Stimulated activated CD4-positive, alpha-beta T cell treated with anti-CD3 and anti-CD28 coated beads, Interleukin-12 subunit alpha, Interleukin-12 subunit beta, amount 100 ng/mL, for 48 hours (primary cell): ENCODE results near the gene TALDO1.

Experiments
- DNase-seq, 3 donors: peaks; one replicate each; pipeline ENCODE4 v3.0.0-alpha.2; 2020; ENCODE audit warnings: low read depth in 2 of 3, low spot score in 1 of 3

TALDO1 gene

DNA sequence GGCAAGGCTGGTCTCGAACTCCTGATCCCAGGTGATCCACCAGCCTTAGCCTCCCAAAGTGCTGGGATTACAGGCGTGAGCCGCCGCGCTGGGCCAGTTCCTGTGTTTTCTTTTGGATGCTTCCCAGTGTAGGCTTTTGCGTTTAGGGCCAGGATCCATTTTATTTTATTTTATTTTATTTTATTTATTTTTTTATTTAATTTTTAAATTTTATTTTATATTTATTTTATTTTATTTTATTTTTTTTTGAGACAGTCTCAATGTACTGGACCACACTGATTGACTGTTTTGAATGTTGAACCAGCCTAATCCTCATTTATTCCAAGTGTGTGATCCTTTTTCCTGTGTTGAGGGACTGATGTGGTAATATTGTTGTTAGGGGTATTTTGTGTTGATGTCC is 32.8 kb upstream of the TALDO1 start:
- DNase-seq = no peak

DNA sequence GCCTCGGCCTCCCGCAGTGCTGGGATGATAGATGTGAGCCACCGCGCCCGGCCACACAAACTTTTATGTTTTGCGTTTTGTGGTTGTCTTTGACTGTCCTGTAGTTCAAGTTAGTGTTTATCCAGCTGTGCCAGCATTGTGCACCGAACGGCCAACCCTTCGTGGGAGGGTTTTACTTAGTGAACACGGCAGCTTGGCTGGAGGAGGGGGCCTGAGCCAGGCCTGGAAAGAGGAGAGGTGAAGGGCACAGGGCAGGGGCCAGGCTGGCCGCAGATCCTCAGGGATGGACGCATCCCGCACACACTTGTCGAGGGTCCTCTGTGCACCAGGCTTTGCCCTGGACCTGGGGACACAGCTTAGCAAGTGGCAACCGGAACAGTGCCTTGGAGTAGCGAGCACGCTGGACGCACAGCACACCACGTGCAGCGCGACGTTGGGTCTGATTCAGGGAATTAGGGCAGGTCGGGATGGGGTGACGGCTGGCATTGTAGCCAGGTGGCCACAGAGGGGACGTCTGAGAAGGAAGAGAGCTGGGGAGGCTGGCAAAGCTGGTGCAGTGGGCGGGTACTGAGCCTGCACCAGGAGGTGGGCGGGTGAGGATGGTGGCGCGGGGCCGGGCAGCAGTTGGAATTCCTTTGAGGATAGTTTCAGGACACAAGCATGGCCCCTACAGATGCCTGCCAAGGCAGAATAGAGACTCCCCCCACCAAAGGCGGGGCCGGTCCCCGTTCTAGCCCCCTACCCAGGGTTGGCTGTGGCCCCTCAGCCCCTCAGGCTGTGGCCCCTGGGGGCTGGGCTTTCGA is 27.8 kb upstream of the TALDO1 start:
- DNase-seq = no peak

DNA sequence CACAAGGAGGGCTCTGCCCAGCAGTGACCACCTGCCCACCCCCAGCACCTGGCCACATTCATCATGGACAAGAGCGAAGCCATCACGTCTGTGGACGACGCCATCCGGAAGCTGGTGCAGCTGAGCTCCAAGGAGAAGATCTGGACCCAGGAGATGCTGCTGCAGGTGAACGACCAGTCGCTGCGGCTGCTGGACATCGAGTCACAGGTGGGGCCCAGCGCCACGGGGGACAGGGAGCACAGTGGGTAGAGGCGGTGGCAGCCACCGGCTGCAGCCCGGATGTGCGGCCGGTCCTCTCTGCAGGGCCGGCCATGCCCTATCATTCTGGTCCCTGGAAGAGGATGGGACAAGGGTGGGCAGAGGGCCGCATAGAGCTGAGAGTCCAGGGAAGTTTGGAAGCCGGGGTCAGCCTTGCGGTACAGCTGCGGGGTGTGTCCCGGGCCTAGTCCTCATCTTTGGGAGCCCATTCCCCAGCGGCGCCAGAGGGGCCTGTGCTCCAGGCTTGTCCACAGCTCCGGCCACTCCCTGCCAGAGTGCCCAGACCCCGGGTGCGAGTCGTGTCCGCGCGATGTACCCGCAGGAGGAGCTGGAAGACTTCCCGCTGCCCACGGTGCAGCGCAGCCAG is 27.1 kb upstream of the TALDO1 start:
- no peak for DNase-seq

DNA sequence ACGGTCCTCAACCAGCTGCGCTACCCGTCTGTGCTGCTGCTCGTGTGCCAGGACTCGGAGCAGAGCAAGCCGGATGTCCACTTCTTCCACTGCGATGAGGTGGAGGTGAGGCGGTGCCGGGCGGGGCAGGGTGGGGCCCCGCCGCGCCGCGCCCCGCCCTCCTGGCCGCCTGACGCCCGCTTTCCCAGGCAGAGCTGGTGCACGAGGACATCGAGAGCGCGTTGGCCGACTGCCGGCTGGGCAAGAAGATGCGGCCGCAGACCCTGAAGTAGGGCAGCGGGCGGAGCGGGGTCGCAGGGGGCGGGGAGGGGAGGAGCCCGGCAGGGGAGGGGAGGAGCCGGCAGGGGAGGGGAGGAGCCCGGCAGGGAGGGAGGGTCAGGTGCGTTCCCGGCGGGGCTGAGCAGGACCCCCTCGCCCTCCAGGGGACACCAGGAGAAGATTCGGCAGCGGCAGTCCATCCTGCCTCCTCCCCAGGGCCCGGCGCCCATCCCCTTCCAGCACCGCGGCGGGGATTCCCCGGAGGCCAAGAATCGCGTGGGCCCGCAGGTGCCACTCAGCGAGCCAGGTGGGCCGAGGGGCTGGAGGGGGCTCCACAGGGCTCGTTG is 26.5 kb upstream of the TALDO1 start:
- DNase-seq = peak in 1 of 3 donors; percentile 47

DNA sequence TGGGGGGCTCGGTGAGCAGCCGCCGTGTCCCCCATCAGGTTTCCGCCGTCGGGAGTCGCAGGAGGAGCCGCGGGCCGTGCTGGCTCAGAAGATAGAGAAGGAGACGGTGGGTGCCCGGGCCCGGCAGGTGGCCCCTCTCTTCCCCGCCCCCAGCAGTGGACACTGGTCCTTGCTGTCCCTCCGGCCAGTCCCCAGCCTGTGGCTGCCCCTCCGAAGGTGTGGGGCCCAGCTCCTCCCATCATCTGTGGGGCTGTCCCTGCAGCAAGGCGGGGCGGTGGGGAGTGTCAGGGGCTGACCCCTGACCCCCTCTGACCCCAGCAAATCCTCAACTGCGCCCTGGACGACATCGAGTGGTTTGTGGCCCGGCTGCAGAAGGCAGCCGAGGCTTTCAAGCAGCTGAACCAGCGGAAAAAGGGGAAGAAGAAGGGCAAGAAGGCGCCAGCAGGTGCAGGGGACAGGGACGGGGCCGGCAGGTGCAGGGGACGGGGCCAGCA is 26.0 kb upstream of the TALDO1 start:
- no peak for DNase-seq

DNA sequence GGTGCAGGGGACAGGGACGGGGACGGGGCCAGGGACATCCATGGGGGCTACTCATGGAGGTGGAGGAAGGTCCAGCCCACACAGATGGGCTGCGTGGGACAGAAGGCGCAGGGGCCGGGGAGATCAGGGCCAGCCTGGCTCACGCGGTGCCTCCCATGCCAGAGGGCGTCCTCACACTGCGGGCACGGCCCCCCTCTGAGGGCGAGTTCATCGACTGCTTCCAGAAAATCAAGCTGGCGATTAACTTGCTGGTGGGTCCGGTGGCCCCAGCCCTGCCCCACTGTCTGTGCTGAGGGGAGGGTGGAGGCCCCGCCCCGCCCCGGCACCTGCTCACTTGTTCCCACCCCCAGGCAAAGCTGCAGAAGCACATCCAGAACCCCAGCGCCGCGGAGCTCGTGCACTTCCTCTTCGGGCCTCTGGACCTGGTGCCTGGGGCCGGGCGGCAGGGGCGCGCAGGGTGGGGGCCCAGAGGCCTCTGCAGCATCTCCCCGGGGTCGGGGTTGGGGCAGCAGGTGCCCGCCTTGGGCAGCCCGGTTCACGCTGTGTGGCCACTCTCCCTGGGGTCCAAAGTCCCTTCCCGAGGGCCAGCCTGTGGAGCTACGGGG is 25.4 kb upstream of the TALDO1 start:
- DNase-seq = peak in 1 of 3 donors; percentile 38

DNA sequence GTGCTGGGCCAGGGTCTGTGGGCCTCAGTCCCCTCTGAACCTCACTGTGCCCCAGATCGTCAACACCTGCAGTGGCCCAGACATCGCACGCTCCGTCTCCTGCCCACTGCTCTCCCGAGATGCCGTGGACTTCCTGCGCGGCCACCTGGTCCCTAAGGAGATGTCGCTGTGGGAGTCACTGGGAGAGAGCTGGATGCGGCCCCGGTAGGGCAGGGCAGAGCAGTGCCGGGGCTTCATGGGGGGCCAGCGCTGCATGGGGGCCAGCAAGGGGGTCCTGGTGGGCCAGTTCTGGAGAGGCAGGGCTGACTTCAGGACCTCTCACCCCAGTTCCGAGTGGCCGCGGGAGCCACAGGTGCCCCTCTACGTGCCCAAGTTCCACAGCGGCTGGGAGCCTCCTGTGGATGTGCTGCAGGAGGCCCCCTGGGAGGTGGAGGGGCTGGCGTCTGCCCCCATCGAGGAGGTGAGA is 24.9 kb upstream of the TALDO1 start:
- no peak for DNase-seq

DNA sequence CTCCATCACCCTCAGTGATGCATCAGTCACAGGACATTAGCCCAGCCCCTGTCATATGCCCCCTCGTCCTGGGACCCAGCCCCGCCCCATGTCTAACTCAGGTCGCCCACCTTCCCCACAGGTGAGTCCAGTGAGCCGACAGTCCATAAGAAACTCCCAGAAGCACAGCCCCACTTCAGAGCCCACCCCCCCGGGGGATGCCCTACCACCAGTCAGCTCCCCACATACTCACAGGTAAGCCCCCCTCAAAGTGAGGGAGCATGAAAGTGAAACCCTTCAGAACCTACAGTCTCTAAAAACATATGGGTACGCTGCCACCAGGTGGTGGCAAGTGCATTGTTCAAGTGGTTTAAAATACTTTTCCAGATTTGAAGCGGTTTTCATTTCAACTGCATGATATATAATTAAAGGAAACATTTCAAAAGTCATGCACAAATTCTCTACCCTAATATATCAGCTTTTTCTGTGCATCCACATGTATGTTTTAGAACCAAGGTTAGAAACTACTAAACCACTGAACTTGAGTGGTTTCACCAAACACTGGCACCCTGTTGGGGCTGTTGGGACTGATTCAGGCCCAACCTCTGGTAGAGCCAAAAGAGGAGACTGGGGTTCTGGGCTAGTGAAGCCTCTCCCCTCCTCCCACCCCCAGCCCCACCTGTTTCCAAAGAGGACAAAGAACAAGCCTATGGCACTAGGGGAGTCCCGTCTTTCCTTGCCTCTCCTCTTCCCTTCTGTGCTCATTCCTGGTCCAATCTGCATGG is 24.0 kb upstream of the TALDO1 start:
- no peak for DNase-seq

DNA sequence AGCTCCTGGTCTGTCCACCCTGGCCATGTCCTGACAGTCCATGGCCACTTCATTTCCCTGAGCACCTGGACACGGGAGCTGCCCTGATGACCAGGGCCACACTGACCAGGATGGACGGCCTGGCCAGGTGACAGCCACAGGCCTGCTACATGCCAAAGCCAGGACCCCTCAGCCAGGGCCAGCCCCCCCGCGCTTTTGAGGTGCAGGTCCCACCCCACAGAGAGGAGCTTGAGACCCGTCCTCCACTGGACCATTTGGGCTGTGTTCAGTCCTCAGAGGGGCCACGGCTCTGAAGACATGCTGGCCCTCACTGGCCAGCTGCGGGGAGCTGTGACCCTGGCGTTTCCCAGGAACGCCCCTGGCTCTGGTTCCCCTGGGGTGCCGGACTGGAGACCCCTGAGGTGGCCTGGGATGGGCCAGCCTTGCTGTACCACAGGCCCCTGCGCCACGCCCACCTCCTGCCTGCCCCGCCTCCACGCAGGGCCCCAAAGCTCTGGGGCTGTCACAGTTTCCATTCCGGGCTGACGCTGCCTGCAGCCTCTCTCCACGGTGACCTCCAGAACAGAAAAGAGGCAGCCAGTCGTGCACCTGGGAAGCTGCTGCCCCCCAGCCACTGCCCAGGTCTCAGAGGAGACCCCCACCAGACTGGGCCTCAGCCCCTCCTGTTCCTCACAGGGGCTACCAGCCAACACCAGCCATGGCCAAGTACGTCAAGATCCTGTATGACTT is 23.1 kb upstream of the TALDO1 start:
- no peak for DNase-seq

DNA sequence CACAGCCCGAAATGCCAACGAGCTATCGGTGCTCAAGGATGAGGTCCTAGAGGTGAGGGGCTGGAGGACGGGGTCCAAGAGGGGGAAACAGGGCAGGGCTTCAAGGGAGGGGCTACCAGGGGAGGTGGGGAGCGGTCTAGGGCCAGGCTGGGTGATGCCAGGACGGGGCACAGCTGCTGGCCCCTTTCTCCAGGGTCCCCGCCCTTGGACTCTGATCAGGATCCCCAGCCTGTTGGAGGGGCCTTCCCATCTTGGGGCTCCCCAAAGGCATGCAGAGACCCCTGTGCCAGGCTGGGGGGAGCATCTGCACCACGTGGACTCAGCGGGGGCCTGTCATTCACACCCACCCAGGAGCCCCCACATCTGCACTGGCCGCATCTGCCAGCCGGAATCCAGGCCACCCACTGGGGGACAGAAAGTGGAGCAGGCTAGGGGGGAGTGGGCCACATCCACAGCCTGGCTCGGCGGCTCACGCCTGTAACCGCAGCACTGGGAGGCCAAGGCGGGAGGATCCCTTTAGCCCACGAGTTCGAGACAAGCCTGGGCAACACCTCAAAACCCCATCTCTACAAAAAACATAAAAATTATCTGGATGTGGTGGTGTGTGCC is 22.4 kb upstream of the TALDO1 start:
- DNase-seq = no peak

DNA sequence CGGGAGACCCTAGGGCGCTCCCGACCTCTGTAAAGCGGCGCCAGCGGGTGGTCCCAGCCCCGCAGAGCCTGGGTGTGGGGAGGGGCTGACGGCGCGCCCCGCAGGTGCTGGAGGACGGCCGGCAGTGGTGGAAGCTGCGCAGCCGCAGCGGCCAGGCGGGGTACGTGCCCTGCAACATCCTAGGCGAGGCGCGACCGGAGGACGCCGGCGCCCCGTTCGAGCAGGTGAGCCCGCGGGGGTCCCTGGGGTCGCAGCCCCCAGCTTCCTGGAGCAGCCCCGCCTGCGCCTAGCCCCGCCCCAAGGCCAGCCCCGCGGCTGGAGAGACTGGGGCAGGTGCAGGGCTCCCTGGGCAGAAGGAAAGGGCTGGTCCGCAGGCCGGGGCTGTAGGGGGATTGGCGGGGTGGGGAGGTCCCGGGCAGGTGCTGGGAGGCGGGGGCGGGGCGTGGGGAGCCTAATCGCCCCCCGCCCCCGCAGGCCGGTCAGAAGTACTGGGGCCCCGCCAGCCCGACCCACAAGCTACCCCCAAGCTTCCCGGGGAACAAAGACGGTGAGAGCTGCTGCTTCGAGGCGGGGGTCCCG is 21.6 kb upstream of the TALDO1 start:
- no peak for DNase-seq

DNA sequence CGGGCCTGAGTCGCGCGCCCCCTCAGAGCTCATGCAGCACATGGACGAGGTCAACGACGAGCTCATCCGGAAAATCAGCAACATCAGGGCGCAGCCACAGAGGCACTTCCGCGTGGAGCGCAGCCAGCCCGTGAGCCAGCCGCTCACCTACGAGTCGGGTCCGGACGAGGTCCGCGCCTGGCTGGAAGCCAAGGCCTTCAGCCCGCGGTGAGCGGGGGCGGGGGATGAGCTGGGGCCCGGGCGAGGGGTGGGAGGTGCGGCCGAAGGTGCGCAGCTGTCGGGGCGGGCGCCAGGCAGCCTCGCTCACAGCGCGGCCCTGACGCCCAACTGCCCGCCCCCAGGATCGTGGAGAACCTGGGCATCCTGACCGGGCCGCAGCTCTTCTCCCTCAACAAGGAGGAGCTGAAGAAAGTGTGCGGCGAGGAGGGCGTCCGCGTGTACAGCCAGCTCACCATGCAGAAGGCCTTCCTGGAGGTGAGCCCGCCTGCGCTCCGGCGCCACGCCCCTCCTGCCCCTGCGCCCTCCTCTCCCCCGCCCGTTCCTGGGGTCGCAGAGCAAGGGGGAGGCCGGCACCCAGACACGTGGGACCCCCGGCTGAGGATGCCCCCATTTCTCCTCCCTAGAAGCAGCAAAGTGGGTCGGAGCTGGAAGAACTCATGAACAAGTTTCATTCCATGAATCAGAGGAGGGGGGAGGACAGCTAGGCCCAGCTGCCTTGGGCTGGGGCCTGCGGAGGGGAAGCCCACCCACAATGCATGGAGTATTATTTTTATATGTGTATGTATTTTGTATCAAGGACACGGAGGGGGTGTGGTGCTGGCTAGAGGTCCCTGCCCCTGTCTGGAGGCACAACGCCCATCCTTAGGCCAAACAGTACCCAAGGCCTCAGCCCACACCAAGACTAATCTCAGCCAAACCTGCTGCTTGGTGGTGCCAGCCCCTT is 20.7 kb upstream of the TALDO1 start:
- peak in 1 of 3 donors; percentile 26 for DNase-seq

DNA sequence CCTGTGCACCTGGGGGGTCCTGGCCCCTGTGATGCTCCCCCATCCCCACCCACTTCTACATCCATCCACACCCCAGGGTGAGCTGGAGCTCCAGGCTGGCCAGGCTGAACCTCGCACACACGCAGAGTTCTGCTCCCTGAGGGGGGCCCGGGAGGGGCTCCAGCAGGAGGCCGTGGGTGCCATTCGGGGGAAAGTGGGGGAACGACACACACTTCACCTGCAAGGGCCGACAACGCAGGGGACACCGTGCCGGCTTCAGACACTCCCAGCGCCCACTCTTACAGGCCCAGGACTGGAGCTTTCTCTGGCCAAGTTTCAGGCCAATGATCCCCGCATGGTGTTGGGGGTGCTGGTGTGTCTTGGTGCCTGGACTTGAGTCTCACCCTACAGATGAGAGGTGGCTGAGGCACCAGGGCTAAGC is 20.0 kb upstream of the TALDO1 start:
- DNase-seq = no peak

DNA sequence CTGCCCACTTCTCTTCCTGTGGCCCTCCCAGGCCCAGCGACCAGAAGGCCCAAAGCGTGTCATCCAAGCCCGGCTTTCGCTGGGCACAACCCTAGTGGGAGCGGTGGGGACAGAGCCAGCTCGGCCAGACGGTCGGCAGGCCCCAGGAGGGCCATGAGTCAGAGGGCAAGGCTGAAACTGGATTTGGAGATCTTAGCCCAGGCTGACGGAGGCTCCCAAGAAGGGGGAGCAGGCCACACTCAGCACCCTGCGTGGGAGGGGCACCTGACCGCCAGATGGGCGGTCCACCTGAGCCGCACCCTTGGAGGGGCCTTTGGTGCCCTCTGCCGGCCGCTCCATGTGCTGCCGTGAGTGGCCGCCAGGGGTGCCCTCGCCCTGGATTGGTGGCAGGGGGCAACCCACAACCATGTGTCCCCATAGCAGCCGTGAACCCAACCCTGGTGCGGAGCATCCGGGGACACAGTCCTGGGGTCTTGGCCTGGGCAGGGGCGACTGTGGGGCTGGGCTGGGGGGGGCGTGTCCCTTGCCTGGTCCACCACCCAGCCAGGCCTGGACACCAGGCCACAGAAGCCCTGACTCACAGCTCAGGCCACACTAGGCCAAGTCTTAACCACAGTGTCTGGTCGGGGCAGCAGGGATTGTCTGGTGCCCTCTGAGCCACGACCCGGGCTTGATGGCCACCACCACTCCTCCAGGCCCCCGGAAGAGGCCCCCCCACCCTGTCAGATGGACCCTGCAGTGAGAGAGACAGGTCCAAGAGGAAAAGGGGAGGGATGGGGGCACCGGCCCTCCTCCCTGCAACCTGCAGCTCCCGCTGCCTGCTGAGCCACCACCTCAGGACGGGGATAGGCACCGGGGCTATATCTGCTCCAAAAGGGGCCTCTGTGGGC is 19.2 kb upstream of the TALDO1 start:
- peak; percentile 61 to 82 (median 76) for DNase-seq

DNA sequence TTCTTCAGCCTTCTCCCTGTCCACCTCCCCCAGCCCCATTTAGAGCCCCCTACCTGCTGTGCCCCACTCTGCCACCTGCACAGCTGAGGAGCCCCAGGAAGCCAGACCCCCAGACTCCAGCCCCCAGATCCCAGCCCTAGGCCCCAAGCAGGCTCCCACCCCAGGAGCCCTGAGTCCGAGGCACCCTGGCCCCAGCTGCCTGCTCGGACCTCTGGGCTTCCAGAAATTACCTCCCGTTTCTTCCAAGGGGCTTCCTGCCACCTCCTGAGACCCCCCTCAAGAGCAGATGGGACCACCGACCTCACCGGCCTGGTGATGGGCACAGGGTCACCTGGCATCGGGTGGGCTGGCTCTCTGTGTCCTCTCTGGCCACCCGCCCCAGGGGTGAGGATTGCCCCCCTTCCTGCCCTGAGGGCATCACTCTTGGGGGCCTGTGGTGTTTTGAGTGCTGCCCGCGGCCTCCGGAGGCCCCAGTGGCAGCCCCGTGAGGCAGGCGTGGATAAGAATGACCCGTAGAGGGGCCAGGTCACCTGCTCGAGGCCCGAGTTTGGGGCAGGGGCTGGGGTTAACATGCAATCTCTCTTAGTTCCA is 18.3 kb upstream of the TALDO1 start:
- no peak for DNase-seq

DNA sequence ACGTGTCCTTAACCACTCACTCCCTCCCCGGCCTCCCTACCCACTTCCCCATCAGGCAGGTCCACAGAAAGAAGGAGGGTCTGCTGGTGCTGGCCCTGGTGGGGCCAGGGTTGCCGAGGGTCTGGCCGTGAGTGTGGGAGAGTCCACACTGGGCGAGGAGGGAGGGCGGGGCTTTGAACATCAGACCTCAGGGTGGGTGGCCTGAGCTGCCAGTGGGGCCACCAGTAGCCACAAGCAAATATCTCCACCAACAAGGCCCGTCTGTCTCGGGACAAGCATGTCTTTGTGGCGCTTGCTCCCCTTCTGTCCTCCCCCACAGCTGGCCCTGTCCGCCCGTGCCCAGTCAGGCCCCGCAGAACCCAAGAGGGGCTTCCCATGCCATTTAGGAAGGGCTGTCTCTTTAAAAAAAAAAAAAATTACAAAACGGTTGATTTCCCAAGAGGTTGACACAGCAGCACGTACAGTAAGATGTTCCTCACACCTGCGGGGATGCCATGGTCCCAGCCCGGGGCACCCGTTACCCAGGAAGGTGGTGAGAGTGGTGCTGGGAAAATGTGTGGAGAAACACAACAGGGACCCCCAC is 17.7 kb upstream of the TALDO1 start:
- no peak for DNase-seq

DNA sequence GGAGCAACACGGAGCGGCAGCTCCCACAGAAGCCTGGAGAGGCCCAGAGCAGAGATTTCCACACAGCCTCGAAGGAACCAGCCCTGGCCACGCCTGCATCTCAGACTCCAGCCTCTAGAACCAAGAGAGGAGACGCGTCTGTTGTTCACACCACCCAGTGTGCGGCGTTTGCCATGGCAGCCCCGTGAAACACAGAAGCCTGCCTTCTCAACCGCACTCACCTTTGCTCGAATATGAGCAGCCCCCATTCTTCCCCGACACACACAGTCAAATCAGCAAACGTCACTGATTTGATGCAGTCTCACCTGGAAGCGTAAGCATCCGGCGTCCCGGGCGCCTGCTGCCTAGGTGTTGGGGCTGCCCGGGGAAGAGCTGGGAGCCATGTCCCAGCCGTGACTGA is 14.2 kb upstream of the TALDO1 start:
- no peak for DNase-seq
